CD4-positive, alpha-beta T cell treated with Interleukin-6 at 100 ng/mL for 8 hours (primary cell): ENCODE results near the gene ANKRD55.
A peak's percentile ranks its signal among the peaks of the same experiment; 100 is the strongest.
"Not testable (repeated sequence)": the region's sequence is repeated elsewhere in the genome, so short reads cannot be mapped to it uniquely, and the experiment has no call there.

Experiments
- DNase-seq: peaks from one replicate; pipeline ENCODE4 v3.0.0-alpha.2; 2020; ENCODE audit warnings: mixed read lengths, low spot score

Gene ANKRD55

DNA sequence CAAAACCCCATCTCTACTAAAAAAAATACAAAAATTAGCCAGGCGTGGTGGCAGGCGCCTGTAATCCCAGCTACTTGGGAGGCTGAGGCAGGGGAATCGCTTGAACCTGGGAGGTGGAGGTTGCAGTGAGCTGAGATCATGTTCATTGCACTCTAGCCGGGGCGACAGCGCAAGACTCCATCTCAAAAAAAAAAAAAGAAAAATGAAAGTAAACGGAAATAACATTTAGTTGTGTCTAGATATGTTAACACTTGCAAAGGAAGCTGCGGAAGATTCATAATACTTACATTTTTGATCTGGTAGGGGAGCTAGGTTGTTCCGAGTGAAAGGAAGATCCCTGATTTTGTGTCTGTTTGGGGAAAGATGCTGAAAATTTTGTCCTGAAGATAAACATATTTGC lies 130.9 kb downstream of the ANKRD55 start:
- DNase-seq = not testable (repeated sequence)

DNA sequence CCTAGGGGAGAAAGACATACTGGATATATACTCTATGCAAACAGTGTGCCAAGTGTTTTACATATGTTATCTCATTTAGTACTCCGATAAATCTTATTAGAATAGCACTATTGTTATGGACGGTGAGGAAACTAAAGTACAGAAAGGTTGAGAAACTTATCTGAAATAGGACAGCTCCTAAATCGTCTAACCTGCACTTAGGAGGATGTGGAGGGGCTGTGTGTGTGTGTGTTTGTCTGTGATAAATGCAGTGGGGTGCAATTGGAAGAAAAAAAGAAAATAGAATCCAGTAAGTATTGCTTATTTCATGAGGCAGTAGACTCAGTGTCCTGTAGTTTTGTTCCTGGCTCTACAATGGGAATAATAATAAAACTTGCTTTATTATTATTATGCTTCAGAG lies 131.9 kb downstream of the ANKRD55 start:
- no peak for DNase-seq

DNA sequence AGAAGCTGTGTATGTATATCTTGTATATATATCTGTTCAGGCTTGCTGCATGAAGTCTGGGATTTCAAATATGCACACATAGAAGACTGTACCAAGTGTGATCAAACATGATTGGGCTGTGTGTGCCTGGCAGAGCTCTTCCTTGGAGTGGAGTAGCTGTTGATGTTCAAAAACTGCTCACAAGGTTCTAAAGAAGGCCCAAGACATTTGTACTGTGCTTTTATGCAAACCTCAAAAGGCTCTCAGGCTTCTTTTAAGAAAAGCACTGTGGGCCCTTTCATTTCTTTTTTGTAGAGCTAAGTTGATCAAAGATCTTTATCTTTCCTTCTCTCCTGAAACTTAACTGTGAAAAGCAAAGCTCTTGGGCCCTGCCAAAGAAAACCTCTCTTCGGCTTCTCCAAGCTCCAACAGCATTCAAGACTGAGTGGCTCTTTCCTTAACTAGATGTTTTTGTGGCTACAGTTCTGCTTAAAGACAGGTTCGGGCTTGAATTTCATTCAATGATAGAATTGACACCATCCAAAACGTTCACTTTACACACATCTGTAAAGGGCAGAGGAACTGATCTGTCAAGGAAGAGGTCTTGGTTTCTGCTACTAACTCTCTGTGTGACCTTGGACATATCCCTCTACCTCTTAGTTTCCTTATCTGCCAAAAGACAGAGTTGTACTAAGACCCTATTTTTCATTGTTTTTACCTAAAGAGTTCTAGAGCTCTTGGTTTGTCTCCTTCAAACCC lies 132.5 kb downstream of the ANKRD55 start:
- DNase-seq = peak; percentile 31

GRCh38 chr5:56099346-56099745 lies 133.8 kb downstream of the ANKRD55 start:
- DNase-seq = no peak

DNA sequence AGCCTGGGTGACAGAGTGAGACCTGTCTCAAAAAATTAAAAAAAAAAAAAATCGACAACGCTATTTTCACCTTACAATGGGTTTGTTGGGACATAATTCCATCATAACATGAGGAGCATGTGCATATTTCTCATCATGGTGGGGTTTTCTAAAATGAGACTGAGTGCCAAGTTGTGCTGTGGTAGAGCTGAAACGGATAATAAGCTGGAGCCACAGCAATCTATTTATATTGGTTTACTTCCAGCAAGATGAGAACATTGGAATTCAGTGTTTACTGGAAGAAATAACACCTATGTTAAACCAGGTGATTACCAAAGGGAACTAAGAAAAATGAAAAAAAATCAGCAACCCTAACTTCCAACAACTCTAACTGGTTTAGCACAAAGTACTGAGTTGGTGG lies 136.1 kb downstream of the ANKRD55 start:
- no peak for DNase-seq

DNA sequence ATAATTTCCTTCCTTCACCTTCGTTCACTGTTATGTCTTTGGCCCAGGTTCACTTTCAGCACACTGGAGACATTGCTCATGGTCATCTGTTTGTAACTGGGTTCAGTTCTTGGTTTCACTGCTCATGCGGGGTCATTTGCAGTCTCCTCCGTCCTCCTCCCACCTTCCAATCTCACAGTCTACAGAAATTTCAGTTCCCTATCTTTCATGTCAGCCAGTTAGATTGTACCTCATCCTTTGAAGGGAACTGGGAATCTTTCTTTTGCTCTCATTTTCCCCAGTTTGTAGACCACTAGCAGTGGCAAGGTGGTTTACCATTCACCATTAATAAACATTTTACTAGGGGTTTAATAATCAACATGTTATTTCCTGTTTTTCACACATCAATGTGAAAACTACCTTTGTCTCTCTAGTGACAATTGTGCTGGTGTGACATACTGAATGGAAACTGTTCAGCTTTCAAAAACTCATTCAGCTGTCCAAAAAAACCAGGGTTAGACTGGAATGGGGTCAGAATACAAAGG lies 137.5 kb downstream of the ANKRD55 start:
- no peak for DNase-seq

DNA sequence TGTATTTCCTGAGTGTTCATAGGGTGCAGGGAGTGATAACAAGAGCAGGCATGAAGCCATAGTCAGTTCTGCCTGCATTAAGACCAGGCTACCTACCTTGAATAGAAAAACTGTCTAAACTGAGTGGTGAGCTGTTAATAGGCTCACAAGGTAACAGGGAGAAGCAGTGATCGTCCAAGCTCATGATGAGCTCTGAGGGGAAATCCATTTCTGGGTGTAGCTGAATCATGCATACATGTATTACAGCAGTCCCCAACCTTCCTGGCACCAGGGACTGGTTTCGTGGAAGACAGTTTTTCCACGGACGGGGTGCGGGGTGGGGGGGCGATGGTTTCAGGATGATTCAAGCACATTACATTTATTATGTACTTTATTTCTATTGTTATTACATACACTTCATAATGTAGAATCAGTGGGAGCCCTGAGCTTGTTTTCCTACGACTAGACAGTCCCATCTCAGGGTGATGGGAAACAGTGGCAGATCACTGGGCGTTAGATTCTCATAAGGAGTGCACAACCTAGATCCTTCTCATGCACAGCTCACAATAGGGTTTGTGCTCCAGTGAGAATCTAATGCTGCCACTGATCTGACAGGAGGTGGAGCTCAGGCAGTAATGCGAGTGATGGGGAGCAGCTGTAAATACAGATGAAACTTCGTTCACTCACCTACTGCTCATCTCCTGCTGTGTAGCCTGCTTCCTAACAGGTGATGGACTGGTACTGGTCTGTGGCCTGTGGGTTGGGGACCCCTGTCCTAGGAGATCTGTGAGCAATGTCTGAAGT lies 138.4 kb downstream of the ANKRD55 start:
- no peak for DNase-seq

DNA sequence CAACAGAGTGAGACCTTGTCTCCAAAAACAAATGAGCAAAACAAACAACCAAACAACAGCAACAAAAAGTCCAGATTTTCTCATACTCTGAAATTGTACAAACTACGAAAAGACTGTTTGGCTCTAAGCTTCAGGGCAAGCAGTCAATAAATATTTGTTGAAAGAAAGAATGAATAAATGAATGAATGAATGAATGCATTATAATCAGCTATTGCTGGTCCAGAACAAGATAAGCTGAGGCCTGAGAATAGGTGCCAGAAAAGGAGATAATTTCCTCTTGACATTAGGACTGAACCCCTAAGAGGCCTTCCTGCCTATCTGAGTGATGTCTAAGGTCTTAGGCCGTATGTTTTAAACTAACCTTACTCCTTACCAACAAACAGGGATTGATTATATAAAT lies 139.2 kb downstream of the ANKRD55 start:
- DNase-seq = no peak

GRCh38 chr5:56092115-56092514 lies 141.0 kb downstream of the ANKRD55 start:
- DNase-seq = no peak

- DNase-seq = no peak
These were observed 141.5 kb downstream of the ANKRD55 start for GRCh38 chr5:56091664-56092063.

GRCh38 chr5:56090793-56091460 lies 142.2 kb downstream of the ANKRD55 start:
- no peak for DNase-seq

DNA sequence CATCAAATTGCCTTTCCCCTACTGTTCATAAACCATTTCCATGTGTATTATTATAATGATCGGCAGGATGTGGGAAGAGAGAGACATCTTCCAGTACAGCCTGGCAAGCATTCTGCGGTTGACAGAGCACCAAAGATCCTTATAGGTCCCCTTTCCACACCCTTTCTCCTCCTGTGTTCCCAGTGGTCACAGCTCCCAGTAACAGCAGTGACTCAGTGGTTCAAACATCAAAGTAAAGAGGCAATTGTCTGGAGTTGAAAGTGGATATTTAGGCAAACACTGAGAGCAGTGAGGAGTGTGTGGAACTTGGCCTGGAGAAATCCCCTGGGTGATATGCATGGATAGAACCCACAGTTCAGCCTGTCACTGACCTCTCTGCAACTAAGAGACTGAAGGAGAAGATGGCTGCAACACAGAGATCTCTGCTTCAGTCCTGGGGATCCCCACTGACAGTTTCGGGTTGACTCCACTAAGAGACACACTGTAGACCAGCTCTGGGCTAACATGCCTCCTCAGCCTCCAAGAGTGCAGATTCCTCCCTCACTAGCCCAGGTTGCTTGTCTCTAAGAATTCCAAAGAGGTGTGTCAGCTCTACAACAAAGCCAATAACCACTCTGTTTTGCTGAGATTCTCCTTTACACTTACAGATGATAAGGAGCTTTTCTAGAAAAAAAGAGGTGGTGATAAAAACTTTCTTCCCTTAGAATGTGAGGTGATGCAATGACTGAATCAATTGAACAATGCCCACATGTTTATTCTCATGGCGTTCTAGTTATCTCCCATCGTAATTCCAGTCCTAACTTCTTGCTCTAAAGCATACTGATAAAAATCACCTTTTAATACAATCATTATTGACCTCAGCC lies 143.9 kb downstream of the ANKRD55 start:
- no peak for DNase-seq

DNA sequence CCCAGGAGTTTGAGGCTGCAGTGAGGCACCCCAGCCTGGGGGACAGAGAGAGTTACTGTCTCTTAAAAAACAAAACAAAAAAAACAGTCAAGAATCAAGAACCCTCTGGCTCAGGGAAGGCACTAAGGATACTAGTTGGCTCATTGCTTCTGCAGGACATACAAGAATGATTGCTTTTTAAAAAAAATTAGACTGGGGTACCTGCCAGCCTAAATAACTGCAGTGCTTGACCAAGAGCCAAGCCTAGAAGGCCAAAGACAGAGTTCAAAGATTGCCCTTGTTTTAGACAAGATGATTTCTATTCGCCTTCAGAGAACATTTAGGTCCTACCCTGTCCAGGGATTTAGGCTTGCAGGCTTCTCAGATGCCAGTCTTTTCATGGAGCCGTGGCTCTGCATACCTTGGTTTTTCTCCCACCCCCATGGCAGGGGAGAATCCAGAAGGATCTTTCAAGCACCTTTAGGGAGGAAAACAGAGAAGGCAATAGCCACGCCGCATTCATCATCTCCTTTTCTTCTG lies 144.6 kb downstream of the ANKRD55 start:
- no peak for DNase-seq

GRCh38 chr5:56085193-56085592 lies 147.9 kb downstream of the ANKRD55 start:
- no peak for DNase-seq

GRCh38 chr5:56083286-56083854 lies 149.8 kb downstream of the ANKRD55 start:
- DNase-seq = no peak

DNA sequence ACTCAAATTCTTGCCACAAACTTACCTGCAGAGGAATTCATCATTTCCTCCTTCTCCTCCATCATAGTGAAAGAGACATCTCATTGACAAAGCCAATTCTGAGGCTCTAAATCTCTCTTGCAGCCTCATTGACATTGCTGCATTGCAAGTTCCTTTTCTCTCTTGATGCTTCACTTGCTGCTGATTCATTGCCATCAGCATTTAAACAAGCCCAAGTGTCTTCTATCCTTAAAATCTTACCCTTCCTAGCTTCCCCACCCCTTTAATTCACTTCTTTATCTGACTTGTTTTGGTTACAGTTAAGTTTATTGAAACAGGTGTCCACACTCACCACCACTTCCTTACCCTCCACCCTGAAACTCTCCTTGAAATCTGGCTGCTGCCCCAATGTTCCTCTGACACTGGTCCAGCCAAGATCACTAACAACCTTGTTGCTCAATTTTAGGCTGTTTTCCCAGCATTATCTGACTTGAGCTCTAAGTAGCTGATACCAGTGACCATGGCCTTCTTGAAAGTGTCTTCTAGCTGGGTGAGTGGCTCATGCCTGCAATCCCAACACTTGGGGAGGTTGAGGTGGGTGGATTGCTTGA lies 152.0 kb downstream of the ANKRD55 start:
- peak; percentile 47 for DNase-seq

DNA sequence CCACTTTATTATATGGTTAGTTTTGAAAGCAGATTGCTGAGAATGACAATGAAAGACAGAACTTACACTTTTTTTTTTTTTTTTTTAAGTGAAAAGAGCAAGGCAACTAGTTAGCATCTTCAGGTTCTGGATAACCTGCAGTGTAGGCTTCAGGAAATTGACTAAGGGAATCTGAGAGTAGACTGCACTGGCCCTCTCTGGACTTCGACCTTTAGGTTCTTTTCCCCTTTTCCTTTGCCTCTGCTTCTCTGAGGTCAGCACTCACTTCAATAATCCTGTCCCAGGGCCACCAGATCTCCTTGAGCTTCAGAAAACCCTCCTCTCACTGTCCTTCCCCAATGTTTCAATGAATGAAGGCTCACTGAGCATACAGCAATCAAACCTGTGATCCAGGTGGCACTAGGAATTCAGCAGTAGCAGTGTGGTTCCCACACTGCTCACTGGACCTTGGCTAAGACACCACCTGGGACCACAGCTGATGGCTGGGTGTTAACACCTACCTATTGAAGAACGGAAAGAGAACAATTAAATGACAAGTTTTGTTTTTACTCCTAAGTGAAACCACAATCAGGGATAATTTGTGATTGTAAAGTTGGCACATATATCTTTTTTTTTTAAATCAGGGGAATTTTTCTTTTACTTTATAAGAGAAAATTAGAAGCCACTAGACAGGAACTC lies 152.6 kb downstream of the ANKRD55 start:
- DNase-seq = no peak

- DNase-seq = not testable (repeated sequence)
These were observed 154.0 kb downstream of the ANKRD55 start for GRCh38 chr5:56079157-56079500.

DNA sequence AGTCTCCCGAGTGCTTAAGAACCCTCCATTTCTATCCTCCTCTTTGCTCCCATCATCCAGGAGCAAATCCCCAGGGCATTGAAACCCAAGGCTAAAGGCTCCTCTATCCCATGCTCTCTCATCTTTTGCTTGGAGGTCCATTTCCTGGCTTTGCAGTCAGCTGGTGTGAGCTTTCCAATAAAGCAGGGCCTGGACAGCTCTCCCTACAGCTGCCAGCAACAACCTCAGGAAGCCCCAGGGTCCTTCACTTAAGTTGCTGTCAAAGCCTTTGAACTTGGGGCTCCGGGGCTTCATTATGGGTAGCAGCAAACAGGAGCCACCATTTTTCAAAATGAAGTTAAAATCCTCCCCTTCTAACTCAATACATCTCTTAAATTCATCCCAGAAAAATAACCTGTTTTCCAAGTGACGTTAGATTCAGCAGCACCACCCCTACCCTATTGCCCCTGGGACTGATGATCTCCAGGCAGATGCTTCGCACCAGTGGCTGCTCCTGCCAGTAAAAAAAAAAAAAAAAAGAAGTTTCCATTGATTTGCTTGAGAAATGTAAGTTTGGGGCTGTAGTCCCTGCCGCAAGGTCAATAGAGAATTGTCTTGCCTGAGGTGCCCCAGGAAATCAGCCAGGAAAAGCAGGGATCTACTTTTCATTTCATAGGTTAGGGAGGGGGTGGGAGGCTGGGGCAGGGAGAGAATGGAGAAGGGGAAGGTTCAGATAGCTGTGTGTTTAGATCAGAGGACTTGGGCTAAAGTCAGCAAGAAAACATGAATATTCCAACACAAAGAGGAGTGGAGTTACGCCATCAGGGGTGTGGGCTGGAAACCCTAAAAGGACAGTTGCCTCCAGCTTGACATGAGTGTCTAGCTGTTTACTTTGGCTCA lies 154.6 kb downstream of the ANKRD55 start:
- no peak for DNase-seq
